Fibroblast of pulmonary artery (primary cell): ENCODE data around the gene PHACTR1.

Experiments
- DNase-seq: peaks from one replicate; pipeline ENCODE4 v3.0.0-alpha.2; 2010; ENCODE audit warnings: low read depth
- H3K4me3 ChIP-seq: replicated peaks from 2 replicates; pipeline ENCODE4 v1.5.1; 2011; ENCODE audit warnings: low read depth, mild to moderate bottlenecking, control low read depth, low read length, moderate library complexity
- TF ChIP-seq, protein P1 (sequence below): IDR thresholded peaks from 2 replicates; pipeline ENCODE4 v1.5.1; 2011; ENCODE audit warnings: mild to moderate bottlenecking, control low read depth, low read length, inconsistent platforms; ENCODE audit errors: missing control alignments

PHACTR1 gene

DNA sequence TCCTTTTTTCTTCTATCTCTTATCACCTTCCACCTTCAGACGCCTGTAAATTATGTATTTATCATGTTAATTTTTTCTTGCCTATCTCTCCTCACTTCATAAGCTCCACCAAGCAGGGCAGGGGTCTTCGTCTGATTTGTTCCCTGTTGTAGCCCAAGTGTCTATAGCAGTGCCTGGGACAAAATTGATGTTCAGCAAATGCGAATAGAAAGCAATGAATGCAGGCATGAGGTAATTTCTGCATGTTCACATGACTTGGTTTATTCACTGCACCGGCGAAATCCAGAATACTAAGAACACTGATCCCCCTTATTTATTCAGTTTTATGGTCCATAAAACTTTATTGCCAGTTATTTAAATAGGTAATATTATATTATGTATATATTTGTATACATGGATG is 449.7 kb downstream of the PHACTR1 start:
- no peak overlapping the region for H3K4me3 ChIP-seq
- TF ChIP-seq, protein P1, sequence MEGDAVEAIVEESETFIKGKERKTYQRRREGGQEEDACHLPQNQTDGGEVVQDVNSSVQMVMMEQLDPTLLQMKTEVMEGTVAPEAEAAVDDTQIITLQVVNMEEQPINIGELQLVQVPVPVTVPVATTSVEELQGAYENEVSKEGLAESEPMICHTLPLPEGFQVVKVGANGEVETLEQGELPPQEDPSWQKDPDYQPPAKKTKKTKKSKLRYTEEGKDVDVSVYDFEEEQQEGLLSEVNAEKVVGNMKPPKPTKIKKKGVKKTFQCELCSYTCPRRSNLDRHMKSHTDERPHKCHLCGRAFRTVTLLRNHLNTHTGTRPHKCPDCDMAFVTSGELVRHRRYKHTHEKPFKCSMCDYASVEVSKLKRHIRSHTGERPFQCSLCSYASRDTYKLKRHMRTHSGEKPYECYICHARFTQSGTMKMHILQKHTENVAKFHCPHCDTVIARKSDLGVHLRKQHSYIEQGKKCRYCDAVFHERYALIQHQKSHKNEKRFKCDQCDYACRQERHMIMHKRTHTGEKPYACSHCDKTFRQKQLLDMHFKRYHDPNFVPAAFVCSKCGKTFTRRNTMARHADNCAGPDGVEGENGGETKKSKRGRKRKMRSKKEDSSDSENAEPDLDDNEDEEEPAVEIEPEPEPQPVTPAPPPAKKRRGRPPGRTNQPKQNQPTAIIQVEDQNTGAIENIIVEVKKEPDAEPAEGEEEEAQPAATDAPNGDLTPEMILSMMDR: no peak
- no peak for DNase-seq

GRCh38 chr6:13166916-13167315 is 450.3 kb downstream of the PHACTR1 start:
- no peak overlapping the region for H3K4me3 ChIP-seq
- TF ChIP-seq, protein P1: no peak
- DNase-seq: no peak

GRCh38 chr6:13172291-13172690 is 455.7 kb downstream of the PHACTR1 start:
- no peak for DNase-seq
- H3K4me3 ChIP-seq: no peak overlapping the region
- TF ChIP-seq, protein P1: no peak

GRCh38 chr6:13175087-13175486 is 458.5 kb downstream of the PHACTR1 start:
- no peak for DNase-seq
- TF ChIP-seq, protein P1: no peak
- H3K4me3 ChIP-seq: no peak overlapping the region

- H3K4me3 ChIP-seq: no peak overlapping the region
- TF ChIP-seq, protein P1: no peak
- DNase-seq: no peak
Measured at GRCh38 chr6:13175759-13176158, 459.2 kb downstream of the PHACTR1 start.

DNA sequence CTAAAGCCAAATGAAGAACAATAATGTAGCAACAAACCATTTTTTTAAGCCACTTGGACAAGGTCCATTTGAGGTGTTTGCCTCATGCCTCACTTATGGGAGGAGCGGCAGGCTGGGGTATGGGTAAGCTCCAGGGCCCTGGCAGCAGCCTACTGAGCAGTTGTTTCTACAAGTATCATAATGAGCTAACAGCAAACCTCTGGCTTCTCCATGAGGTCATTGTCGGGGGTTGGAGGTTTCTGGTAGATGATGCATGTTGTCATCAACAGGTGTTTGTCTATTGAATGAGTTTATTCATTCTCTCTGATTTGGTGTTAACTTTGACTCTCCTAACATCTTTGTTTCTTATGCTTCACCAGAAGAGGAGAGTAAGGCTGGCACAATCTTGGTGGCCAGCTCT is 461.1 kb downstream of the PHACTR1 start:
- no peak for DNase-seq
- TF ChIP-seq, protein P1: no peak
- H3K4me3 ChIP-seq: no peak overlapping the region

DNA sequence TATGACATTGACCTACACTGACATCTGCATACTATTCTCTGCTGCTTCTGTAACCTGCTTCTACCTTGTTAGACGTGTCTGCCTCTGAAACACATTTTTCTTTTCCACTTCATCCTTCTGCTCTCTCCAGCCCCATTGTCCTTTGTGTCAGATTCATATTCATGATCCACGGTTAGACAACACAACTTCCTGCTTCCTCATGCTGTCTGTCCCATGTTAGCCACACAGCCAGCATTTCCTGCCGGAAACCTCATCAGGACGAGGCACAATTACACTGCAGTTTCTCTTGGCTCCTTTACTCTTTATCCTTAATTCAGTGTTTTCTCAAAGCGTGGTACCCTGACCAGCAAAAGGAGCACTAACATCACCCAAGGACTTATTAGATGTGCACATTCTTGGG is 461.5 kb downstream of the PHACTR1 start:
- TF ChIP-seq, protein P1: no peak
- H3K4me3 ChIP-seq: no peak overlapping the region
- no peak for DNase-seq
